ENCODE data around the gene FAM210A.

FAM210A gene

DNA sequence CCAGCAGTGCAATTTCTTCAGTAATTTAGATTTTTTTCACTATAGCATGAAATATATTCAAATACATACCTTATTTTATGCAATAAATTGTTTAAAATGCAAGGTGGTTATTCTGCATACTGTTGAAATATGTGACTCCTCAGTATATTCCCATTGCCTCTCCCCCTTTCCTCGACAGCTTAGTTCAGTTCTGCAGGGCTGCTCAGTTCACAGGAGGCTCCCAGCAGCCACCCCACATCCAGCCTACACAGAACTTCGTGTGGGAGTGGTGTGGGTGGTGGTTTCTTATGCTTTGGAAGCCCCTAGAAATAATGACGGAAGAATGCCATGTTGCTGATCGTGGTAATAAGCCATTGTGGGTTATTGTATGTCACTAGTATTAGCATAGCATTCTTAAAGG is 79.7 kb downstream of the FAM210A start:
- FAIRE-seq (no peak), DNase-seq (ENCODE audit: insufficient read length, low spot score) (no peak)
- no peak for TF ChIP-seq POLR2A (IDR thresholded peaks at IDR 0.05; ENCODE audit: low read depth, low read length)

DNA sequence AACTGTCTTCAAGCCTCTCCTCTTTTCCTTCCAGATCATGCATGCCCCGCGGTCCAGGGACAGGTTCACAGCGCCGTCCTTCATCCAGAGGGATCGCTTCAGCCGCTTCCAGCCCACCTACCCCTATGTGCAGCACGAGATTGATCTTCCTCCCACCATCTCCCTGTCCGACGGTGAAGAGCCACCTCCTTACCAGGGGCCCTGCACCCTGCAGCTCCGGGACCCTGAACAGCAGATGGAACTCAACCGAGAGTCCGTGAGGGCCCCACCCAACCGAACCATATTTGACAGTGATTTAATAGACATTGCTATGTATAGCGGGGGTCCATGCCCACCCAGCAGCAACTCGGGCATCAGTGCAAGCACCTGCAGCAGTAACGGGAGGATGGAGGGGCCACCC is 81.3 kb downstream of the FAM210A start:
- FAIRE-seq, result no peak
- DNase-seq (ENCODE audit: insufficient read length, low spot score), result no peak
- TF ChIP-seq POLR2A (IDR thresholded peaks at IDR 0.05; ENCODE audit: low read depth, low read length), result no peak

DNA sequence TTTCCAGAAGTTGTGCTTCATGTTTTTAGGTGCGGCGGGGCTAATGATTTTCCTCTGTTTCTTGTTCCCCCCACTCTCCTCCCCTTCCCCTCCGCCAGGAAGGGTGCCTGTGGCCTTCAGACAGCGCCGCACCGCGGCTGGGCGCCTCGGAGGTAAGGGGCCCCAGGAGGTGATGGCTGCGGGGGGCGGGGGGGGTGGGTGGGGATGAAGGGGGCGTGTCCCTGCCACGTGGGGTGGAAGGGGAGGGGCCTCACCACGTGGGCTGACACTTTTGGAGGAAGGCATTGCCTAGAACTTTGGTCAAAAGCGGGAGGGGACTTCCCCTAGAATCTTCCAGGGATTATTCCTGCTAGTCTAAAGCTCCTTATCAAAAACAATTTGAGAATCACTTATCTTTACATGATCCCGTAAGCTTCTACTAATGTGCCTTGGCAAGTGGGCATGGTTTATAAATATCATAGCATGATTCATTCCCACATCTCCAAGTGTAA is 83.1 kb downstream of the FAM210A start:
- no peak for DNase-seq (ENCODE audit: insufficient read length, low spot score)
- FAIRE-seq, result no peak

DNA sequence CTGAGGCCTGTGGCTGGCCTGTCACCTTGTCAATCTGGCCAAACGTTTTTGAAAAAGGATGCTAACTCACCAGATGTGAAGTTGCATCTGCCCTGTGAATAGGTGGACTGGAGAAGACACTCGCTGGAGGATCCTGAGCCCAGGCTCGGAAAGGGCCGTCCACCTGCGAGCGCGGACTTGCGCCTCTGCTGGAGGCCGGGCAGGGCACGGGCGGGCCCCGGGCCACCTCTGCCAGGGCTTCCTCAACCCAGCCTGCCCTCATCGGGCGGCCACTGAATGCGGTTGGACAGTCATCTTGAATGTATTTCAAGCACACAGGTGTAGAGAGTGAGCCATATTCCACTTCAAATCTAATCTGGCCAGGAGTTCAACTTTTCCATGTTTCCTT is 83.9 kb downstream of the FAM210A start:
- no peak for DNase-seq (ENCODE audit: insufficient read length, low spot score)
- FAIRE-seq, result no peak
- TF ChIP-seq POLR2A (IDR thresholded peaks at IDR 0.05; ENCODE audit: low read depth, low read length), result no peak

More for the DNA sequence above, 83.1 kb downstream of the FAM210A start:
- TF ChIP-seq POLR2A (IDR thresholded peaks at IDR 0.05; ENCODE audit: low read depth, low read length), result no peak

DNA sequence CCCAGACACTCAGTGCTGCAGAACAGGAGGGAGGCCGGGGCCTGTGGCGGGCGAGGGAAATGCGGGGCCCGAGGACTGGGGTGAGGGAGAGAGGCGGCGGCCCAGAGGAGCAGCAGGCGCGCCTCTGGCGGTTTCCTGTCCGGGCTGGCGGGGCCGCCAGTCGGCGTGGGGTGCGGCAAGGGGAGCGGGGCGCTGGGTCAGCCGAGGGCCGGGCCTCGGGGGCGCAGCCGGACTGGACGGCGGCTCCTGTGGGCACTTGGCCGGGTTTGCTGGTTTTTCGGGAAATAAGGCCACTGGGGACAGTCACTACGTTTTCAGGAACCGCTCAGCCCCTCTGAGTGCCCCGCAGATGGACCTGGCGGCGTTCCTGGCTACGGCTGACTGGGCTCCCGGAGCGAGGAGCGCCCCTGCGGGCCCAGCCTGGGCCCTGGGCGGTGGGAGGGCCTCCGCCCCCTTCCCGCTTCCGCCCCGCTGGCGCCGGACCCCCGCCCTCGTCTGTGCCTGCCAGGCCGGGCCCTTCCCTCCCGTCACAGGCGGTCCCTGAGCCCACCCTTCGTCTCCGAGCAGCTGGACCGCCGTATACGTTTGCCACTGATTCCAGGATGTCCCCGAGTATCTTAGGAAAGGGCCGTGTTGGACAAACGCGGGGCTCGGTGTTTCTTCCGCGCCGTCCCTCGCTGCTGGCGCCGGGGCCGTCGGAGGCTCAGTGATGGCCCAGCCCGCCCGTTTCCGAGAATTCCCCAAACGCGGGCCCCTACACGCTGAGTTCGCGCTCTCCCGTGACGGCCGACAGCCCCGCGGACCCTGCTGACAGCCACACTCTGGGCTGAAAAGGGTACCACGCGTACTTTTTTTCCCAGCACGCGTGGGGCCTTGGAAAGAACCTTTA is 84.6 kb downstream of the FAM210A start:
- no peak for TF ChIP-seq POLR2A (IDR thresholded peaks at IDR 0.05; ENCODE audit: low read depth, low read length)
- DNase-seq (ENCODE audit: insufficient read length, low spot score), result no peak
- no peak for FAIRE-seq

DNA sequence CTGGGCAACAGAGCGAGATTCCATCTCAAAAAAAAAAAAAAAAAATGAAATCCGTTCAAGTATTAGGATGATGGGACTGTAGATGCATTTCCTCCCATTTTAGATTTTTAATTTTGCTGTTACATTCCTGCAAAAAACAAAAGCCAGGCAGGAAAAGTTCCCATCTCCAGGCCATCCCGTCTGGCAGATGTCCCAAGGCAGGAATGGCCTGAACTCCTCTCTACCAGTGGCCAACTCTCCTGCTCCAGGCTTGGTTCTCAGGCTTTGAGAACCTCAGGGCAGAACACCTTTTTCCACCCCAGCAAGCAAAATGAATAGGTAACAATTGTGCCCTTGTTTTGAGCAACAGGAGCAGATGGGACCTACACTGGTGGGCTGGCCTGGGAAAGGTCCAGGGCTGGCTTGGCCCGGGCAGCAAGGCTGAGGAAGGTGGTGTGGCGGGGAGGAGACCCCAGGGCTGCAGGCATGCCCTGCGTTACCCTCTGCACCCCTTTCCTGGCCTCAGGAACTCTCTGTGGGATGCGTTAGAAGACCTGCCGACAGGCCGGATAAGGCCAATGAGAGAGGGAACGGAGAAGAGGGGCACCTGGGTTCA is 86.0 kb downstream of the FAM210A start:
- no peak for TF ChIP-seq POLR2A (IDR thresholded peaks at IDR 0.05; ENCODE audit: low read depth, low read length)
- FAIRE-seq, result no peak
- no peak for DNase-seq (ENCODE audit: insufficient read length, low spot score)

DNA sequence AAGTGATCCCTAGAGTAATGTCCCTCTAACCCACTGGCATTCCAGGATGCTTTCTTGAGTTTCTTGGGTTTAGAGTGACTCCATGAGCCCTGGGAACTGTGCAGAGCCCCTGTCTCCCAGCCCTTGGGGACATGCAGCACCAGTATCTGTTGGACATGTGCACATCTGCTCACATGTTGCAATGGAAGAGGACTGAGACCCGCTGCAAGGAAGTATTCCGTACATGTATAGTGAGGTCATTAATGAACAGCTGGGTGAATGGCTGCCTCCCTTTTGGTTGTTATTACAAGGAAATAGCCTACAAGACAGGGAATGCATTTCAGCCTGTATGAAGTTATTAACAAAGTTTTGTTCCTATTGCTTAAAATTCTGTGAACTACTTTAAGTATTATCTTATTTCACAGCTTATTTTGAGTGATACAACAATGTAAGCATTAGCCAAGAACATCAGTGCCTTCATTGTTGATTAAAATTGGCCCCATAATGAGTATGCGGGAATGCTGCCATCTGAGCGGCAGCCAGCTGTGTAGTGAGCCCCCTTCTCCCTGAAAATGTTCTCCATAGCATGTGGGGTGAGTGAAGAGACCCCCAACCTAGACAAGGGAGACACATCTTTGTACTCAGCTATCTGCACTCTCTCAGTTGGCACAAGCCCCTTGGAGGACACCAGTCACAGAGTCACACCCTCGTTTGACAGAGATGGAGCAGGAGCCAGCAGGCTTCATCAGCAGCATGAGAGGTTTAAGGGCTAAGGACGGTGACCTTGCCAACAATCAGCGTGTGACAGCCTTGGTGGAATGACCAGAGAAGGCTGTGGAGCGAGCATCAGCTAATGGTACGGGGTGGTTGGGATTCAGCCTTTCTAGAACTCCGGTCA is 87.4 kb downstream of the FAM210A start:
- no peak for TF ChIP-seq POLR2A (IDR thresholded peaks at IDR 0.05; ENCODE audit: low read depth, low read length)
- FAIRE-seq (no peak), DNase-seq (ENCODE audit: insufficient read length, low spot score) (no peak)

DNA sequence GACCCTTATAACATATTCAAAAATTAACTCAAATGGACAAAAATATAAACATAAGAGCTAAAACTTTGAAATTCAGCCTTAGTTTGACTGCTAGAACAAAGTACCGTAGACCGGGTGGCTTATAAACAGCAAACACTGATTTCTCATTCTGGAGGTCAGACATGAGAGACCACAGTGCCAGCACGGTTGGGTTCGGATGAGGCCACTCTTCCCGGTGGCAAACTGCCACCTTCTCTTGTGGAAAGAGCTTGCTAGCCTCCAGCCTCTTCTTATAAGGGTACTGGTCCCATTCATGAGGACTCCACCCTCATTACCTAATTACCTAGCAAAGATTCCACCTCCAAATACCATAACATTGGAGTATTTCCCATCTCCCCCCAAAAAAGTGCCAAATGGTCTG is 91.3 kb downstream of the FAM210A start:
- no peak for FAIRE-seq

DNA sequence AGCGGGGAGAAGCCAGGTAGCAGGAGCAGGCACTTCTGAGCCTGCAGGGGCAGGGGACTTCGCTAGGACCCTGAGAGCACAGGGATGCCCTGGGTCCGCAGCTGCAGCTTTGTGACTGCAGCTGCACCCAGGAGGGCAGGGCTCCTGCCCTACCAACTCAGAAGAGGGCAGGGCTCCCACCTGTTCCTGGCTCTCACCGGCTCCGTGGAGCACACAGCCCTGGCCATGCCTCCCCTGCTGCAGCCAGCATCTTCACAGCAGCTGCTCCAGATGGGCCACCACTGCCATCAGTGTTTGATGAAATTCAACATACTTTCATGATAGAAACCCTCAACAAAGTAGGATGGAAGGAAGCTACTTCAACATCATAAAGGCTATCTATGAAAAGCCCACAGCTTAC is 92.7 kb downstream of the FAM210A start:
- DNase-seq (ENCODE audit: insufficient read length, low spot score), result no peak
- FAIRE-seq, result no peak
- TF ChIP-seq POLR2A (IDR thresholded peaks at IDR 0.05; ENCODE audit: low read depth, low read length), result no peak

More for the DNA sequence above, 91.3 kb downstream of the FAM210A start:
- no peak for DNase-seq (ENCODE audit: insufficient read length, low spot score)
- TF ChIP-seq POLR2A (IDR thresholded peaks at IDR 0.05; ENCODE audit: low read depth, low read length), result no peak

DNA sequence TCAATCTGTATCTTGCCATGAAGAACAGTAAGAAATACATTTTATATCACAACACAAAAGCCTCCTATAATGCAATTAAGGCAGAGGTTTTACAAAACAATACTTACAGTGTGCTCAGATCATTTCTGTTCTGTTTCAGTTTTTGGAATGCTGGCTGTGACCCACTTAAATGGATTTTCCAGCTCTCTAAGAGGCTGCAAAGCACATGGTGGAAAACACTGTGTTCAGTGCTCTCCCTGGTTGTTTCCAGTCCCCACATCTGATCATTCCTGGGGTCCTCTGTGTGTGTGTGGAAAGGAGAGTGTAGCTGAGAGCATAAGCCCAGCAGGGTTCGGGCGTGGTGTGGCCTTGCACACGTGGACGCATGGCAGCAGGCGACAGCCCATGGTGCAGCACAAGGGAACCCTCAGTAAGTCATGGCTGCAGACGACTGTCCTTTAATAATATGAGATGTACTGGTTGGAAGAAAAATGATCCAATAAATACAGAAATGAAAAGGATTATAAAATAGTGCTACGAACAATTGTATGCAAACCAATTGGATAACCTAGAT is 95.6 kb downstream of the FAM210A start:
- TF ChIP-seq POLR2A (IDR thresholded peaks at IDR 0.05; ENCODE audit: low read depth, low read length), result no peak
- FAIRE-seq, result no peak
- DNase-seq (ENCODE audit: insufficient read length, low spot score), result no peak

DNA sequence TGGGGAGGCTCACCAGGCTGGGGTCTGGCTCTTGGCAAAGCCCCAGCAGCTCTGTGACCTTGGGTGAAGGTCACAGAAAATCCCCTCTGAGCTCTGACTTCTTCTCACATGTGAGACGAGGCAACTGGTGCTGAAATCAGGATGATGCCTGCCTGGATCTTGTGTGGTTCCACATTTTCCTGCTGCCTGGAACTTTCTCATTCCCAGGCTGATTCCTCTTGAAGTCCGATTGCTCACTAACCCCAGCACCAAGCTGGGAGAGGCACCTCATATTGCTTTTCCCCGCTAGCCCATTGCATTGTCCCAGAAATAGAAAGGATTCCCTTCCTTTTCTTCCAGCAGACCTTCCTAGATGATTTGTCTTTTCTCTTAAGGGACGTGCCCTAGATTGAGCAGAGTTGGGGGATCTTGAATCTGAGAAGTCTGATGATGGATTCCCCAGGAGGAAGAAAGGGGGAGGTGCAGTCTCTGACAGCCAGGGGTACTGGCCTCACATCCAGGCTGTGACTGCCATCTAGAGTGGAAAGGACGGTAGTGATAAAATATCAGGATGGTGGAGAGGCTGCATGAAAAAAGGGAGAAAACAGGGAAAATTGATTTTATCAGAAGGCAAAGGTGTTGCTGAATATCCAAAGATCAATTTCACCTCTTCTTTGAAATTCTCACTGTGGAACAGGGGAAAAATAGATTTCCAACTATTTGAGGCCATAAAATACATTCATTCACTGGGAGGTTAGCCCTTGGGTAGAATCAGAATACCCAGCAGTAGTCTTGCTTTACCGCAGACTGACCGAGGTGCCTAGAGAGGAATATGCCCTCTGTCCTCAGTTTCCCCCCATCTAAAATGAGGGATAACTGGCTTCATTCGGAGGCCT is 96.3 kb downstream of the FAM210A start:
- DNase-seq (ENCODE audit: insufficient read length, low spot score) (peak; percentile 73), FAIRE-seq (peak; percentile 58)
- no peak for TF ChIP-seq POLR2A (IDR thresholded peaks at IDR 0.05; ENCODE audit: low read depth, low read length)

DNA sequence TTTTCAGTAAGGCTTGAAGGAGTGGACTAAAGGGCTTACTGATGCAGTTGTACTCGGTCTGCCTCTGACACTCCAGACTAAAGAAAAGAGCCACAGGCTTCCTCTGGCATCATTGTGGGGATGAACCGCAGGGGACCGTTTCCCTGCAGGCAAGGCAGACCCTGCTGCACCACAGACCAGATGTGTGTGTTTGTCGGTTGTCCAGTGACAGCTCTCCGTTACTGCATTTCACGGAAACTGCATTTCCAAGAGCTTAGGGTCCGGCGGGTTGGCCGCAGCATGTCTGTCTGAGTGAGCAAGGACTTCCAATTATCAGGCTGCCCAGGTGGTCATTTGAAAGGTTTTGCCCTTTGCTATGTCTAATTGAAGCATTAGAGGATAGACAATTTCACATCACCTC is 98.1 kb downstream of the FAM210A start:
- no peak for DNase-seq (ENCODE audit: insufficient read length, low spot score)
- no peak for TF ChIP-seq POLR2A (IDR thresholded peaks at IDR 0.05; ENCODE audit: low read depth, low read length)
- no peak for FAIRE-seq

DNA sequence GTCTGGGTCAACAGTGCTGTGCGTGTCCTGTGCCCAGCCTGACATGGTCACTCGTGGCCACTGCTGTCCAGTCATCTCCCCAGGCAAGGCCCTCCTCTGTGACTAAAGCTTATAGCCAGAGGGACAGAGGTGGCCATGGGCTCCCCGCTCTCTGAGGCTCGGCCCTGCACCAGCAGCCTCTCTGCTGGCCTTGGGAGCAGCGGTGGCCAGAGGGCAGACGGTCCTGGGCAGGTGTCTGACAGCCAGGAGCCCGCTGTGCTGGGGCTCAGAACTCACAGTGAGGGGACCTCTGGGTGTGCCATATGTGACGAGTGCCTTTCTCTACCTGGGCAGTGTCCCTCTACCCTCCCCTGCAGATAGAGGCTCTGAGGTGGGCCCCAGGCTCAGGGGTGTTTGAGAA is 98.7 kb downstream of the FAM210A start:
- TF ChIP-seq POLR2A (IDR thresholded peaks at IDR 0.05; ENCODE audit: low read depth, low read length), result no peak
- FAIRE-seq (no peak), DNase-seq (ENCODE audit: insufficient read length, low spot score) (no peak)
